GM21360 (cell line): ENCODE measurements around the gene APOH.
"Not testable (repeated sequence)": the region's sequence is repeated elsewhere in the genome, so short reads cannot be mapped to it uniquely, and the experiment has no call there.

ENCODE experiments used
- ATAC-seq: cut with Tn5 transposase; IDR thresholded peaks from one replicate; pipeline ENCODE4 v1.9.1; 2021; ENCODE audit warnings: mild to moderate bottlenecking, moderate library complexity; ENCODE audit not compliant: unreplicated experiment

The APOH gene

GRCh38 chr17:66228887-66229782, at the start of gene APOH:
Gene APOH (minus strand): TSS chr17:66229415. CDS start chr17:66229379, 36 bp downstream.
- no peak for ATAC-seq

- no peak for ATAC-seq
Observed at GRCh38 chr17:66277191-66277590, 48.0 kb upstream of the APOH start.

GRCh38 chr17:66276328-66276937, 47.2 kb upstream of the APOH start:
- ATAC-seq, result no peak

- no peak for ATAC-seq
Observed at GRCh38 chr17:66275651-66276050, 46.4 kb upstream of the APOH start.

GRCh38 chr17:66273586-66273848, 44.3 kb upstream of the APOH start:
- ATAC-seq, result no peak

- no peak for ATAC-seq
Observed at GRCh38 chr17:66272811-66273585, 43.8 kb upstream of the APOH start.

GRCh38 chr17:66271512-66271911, 42.3 kb upstream of the APOH start:
- ATAC-seq, result no peak

GRCh38 chr17:66270106-66270505, 40.9 kb upstream of the APOH start:
- no peak for ATAC-seq

GRCh38 chr17:66268247-66268927, 39.2 kb upstream of the APOH start:
- ATAC-seq, result no peak

- no peak for ATAC-seq
Observed at GRCh38 chr17:66264696-66265095, 35.5 kb upstream of the APOH start.

- no peak for ATAC-seq
Observed at GRCh38 chr17:66262767-66263166, 33.6 kb upstream of the APOH start.

GRCh38 chr17:66260688-66261087, 31.5 kb upstream of the APOH start:
- ATAC-seq, result no peak

GRCh38 chr17:66260275-66260674, 31.1 kb upstream of the APOH start:
- no peak for ATAC-seq

- ATAC-seq, result no peak
Observed at GRCh38 chr17:66255527-66255971, 26.3 kb upstream of the APOH start.

GRCh38 chr17:66255112-66255511, 25.9 kb upstream of the APOH start:
- no peak for ATAC-seq

GRCh38 chr17:66253458-66253857, 24.2 kb upstream of the APOH start:
- not testable (repeated sequence) for ATAC-seq

GRCh38 chr17:66250686-66251085, 21.5 kb upstream of the APOH start:
- no peak for ATAC-seq

- ATAC-seq, result no peak
Observed at GRCh38 chr17:66248285-66248684, 19.1 kb upstream of the APOH start.

- no peak for ATAC-seq
Observed at GRCh38 chr17:66241839-66242238, 12.6 kb upstream of the APOH start.

- no peak for ATAC-seq
Observed at GRCh38 chr17:66240630-66241029, 11.4 kb upstream of the APOH start.

GRCh38 chr17:66240013-66240412, 10.8 kb upstream of the APOH start:
- no peak for ATAC-seq
